NCI-H1105 (cell line): ENCODE data around the gene SH2D3C.

Experiments
- DNase-seq: peaks from one replicate; lab custom pipeline; 2025; lab: John Stamatoyannopoulos, UW

Gene SH2D3C

GRCh38 chr9:127778280-127779135 lies at the start of gene SH2D3C:
Gene SH2D3C (minus strand): TSS chr9:127778666. CDS start chr9:127778627, 39 bp downstream.
- DNase-seq: no peak

GRCh38 chr9:127826253-127826913 lies 47.9 kb upstream of the SH2D3C start:
- DNase-seq: no peak

- DNase-seq: no peak
These were observed 47.0 kb upstream of the SH2D3C start for GRCh38 chr9:127825319-127826051.

GRCh38 chr9:127822108-127822507 lies 43.6 kb upstream of the SH2D3C start:
- DNase-seq: no peak

- no peak for DNase-seq
These were observed 40.1 kb upstream of the SH2D3C start for GRCh38 chr9:127818574-127818973.

GRCh38 chr9:127817881-127818434 lies 39.5 kb upstream of the SH2D3C start:
- no peak for DNase-seq

- no peak for DNase-seq
These were observed 38.3 kb upstream of the SH2D3C start for GRCh38 chr9:127816728-127817127.

- DNase-seq: no peak
These were observed 37.9 kb upstream of the SH2D3C start for GRCh38 chr9:127816362-127816725.

- DNase-seq: no peak
These were observed 37.3 kb upstream of the SH2D3C start for GRCh38 chr9:127815512-127816361.

- DNase-seq: no peak
These were observed 36.4 kb upstream of the SH2D3C start for GRCh38 chr9:127814619-127815511.

GRCh38 chr9:127813686-127814226 lies 35.3 kb upstream of the SH2D3C start:
- no peak for DNase-seq

- no peak for DNase-seq
These were observed 34.6 kb upstream of the SH2D3C start for GRCh38 chr9:127812936-127813675.

- DNase-seq: no peak
These were observed 33.5 kb upstream of the SH2D3C start for GRCh38 chr9:127812011-127812410.

- DNase-seq: no peak
These were observed 32.1 kb upstream of the SH2D3C start for GRCh38 chr9:127810378-127811187.

- no peak for DNase-seq
These were observed 31.3 kb upstream of the SH2D3C start for GRCh38 chr9:127809540-127810377.

GRCh38 chr9:127809002-127809539 lies 30.6 kb upstream of the SH2D3C start:
- DNase-seq: no peak

GRCh38 chr9:127808347-127809001 lies 30.0 kb upstream of the SH2D3C start:
- DNase-seq: no peak
